Effector CD4-positive, alpha-beta T cell (primary cell): ENCODE results near the gene GRIPAP1.
"Not testable (repeated sequence)": the region's sequence is repeated elsewhere in the genome, so short reads cannot be mapped to it uniquely, and the experiment has no call there.

ENCODE experiments used
- DNase-seq: peaks from one replicate; pipeline ENCODE4 v3.0.0-alpha.2; 2020

GRIPAP1 gene

DNA sequence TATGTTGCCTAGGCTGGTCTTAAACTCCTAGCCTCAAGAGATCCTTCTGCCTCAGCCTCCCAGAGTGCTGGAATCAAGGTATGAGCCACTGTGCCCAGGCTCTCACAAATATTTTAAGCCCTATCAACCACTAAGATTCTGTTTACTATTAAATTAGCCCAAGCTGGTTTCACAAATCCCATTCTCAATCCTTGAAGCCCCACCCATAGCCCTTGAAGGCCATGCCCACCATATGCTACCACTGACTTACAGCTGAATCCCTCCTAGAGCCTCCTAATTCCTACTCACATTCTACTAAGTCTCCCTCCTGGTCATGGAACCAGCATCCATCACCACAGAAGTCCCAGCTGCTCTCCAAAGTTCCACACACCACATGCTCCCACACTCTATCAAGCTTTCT, 9.7 kb downstream of the GRIPAP1 start:
- DNase-seq: no peak

DNA sequence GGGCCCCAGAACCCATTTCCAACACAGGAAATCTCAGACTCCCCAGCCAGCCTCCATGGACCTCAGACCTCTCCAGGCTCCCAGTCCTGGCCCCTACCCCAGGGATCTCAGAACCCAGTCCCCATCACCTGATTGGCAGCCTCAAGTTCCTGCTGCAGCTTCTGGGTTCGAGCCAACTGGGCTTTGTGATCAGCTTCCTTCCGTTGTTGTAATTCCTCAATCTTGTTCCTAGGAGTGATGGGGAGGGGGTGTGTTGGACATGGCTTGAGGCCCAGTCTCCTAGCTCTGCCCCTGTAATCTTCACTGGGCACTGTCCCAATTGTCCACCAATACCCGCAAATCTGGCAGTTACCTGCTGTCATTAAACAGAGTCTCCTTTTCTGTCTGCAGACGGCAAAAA, 12.6 kb downstream of the GRIPAP1 start:
- no peak for DNase-seq

DNA sequence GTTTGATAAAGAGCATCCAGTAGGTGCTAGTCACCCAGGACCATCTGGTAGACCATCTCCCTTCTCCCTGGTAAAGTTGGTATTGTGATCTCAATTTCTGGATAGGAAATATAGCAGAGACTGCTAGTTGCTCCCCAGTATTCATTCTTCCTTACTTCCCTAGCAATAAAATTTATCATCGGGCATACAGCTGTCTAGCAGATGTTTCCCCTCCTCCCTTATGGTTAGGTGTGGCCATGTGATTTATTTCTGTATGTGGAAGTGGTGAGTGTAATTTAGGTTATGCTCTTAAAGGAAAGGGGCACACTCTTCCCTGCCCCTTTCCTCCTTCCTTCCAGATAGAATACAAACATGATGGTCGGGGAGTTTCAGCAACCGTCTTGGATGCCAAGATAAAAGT, 18.2 kb downstream of the GRIPAP1 start:
- no peak for DNase-seq

GRCh38 chrX:48983081-48983480, 19.0 kb downstream of the GRIPAP1 start:
- DNase-seq: no peak

DNA sequence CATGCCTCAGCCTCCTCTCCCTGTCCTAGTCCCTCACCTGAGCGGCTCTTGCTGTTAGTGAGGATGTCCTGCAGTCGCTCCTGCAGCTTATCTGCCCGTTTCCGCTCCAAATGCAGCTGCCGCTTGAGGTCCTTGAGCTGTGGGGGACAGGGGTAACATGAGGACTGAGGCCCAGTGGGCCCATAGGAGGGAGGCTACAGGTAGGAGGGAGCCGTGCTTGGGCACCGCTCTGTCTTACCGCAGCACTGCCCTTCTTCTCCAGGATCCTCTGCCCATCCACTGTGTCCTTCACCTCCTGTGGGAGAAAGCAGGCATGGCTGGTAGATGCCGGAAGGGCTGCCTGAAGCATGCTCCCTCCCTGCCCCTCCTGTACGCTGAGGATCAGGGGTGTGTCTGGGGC, 20.9 kb downstream of the GRIPAP1 start:
- no peak for DNase-seq

DNA sequence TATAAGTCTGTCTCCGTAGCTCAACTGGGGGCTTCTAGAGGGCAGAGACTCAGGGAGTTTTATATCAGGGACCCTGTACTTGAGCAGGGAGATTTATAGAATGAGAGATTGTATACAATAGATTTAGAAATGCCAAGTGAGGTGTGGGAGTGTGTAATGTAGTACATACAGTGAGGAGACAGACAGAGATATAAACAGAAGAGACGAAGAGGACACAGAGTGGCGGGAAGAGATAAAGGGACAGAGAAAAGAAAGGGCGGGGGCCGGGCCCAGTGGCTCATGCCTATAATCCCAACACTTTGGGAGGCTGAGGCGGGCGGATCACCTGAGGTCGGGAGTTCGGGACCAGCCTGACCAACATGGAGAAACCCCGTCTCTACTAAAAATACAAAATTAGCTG, 21.7 kb downstream of the GRIPAP1 start:
- DNase-seq: not testable (repeated sequence)

- DNase-seq: no peak
Observed at GRCh38 chrX:48978226-48978625, 23.8 kb downstream of the GRIPAP1 start.

- DNase-seq: no peak
Observed at GRCh38 chrX:48976086-48976485, 26.0 kb downstream of the GRIPAP1 start.

DNA sequence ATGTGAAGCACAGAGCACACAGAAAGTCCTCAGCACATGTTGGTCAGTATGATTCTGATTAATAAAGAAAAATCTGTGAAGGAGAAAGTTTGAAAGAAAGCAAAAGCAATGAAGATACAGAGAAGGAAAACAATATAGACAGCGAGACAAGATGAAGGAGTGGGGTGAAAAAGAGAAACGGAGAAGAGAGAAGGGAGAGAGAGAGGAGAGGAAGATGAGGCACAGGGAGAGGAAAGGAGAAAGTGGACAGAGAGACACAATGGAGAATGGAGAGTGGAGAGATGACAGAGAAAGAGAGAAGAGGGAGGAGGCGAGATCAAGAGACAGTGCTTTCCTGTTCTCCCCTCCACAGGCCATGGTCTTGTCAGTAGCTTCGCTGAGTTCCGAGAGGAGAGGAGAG, 26.5 kb downstream of the GRIPAP1 start:
- no peak for DNase-seq

- no peak for DNase-seq
Observed at GRCh38 chrX:48975041-48975440, 27.0 kb downstream of the GRIPAP1 start.

GRCh38 chrX:48974574-48974973, 27.5 kb downstream of the GRIPAP1 start:
- no peak for DNase-seq

DNA sequence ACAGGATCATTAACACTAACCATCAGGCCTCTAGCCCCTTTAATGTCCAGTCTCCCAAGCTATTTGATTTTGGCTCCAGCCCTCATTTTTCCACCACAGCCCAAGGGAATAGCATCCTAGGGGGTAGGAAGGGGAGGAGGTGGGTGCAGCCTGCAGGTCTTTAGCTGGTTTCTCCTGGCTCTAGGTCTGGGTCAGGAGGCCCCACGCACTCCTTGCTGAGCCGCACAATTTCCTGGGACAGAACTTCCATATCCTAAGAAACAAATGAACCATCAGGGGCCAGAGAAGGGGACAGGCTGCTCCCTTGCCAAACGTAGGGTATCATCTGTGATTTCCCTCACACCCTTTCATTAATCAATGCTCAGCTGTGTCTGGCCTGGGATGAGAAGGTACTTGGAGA, 28.0 kb downstream of the GRIPAP1 start:
- DNase-seq: no peak

DNA sequence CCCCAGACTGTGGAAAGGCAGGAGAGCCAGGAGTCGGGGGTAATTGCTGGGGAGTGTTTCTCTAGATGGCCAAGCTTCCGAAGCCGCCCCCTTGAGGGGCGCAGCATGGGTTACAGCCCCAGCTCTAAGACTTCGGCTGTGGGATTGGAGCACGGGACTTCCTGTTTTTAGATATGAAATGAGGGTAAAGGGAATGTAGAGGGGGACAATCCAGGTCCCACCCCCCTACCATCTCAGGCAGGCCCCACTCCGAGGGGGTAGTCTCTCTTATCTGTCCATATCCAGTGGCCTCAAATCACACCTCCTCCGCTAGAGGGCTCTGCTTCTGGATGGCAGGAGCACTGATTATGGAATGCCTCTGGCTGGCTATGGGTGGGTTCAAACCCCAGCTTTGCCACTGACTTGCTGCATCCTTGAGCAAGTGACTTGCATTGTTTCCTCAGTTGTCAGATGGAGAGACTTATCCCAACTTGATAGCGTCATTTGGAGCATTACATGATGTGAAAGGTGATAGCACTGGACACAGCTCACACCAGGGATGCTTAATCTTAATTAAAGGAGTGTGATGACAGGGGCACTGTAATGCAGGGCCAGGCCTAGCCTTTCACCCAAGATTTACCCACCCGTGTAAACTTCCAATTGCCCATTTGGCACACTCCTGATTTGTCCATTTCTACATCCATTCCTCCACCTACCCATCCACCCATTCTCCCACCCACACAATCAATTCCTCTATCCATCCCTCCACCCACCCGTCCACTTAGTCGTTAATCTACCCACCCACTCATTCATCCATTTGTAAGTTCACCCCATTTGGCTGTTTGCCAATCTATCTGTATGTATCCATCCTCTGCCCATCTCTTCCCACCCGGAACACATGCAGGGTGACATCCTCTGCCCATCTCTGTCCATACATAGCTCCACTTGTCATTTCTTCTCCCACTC, 29.6 kb downstream of the GRIPAP1 start:
- DNase-seq: peak; percentile 13

- DNase-seq: no peak
Observed at GRCh38 chrX:48971249-48972219, 30.5 kb downstream of the GRIPAP1 start, which contains the start of gene KCND1. TSS of gene KCND1 (minus strand) at chrX:48971844. CDS start at chrX:48970271, 1,573 bp downstream.

- DNase-seq: no peak
Observed at GRCh38 chrX:48969471-48969870, 32.6 kb downstream of the GRIPAP1 start.

DNA sequence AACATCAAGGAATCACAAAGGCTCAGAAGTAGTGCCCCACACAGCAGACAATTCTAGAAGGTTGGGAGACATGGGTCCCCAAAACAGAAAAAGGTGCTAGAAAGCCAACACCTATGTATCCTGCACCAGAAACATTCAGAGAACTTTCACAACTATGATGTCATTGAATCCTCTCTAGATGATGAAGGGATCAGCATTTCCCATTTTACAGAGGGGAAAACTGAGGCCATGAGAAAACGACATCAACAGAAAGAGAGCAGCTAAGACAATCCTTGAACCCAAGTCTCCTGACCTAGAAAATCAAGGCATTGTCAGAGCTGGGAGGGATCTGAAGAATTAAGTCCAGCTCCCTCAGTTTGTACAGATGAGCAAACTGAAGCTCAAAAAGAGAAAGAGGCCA, 33.7 kb downstream of the GRIPAP1 start:
- no peak for DNase-seq

GRCh38 chrX:48966796-48967579, 35.1 kb downstream of the GRIPAP1 start:
- no peak for DNase-seq

GRCh38 chrX:48965959-48966358, 36.1 kb downstream of the GRIPAP1 start:
- DNase-seq: no peak

DNA sequence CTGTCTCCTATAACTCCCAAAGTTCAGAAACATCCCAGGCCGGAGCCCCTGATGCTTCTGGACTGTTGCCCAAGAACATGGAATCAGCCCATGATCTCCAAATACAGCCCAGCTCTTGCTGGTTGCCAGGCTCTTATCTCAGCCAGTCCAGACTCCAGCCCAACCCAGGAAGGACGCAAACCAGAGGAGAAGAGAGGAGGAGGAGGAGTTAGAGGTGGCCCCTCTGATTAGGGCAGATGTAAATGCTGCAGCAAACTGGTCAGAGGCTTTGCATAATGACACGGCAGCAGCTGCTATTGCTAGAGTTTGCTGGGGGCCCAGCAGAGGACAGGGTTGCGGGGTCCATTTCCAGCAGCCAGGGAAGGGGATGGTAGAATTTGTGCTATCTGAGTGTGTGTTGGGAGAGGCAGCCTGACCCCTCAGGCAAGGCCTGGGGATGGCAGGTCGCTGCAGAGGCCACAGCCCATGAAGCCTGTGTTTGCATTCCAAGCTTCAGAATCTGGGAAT, 40.4 kb downstream of the GRIPAP1 start:
- no peak for DNase-seq

- no peak for DNase-seq
Observed at GRCh38 chrX:48960291-48960690, 41.8 kb downstream of the GRIPAP1 start.

GRCh38 chrX:48958635-48959094, 43.4 kb downstream of the GRIPAP1 start:
- DNase-seq: no peak
